Esophagus squamous epithelium (tissue), 5 donors: ENCODE results near the gene EMP1. TPM values are rescaled to one million over a fixed set of nuclear protein-coding genes. Genes with fewer than 3 reads are reported as not detected.

Experiments used
- DNase-seq: peaks from one replicate; lab custom pipeline; 2025; lab: John Stamatoyannopoulos, UW
- H3K27ac ChIP-seq, 4 donors: fragments of 200-600 bp; sonication (generic); one replicate each; pipeline ENCODE4 v1.5.1; 2016 to 2019; ENCODE audit warnings: mild to moderate bottlenecking in 1 of 4
- H3K27me3 ChIP-seq, 4 donors: fragments of 200-600 bp; sonication (generic); 1 replicate in 3 of 4; 2 replicates in 1 of 4; pipeline versions ENCODE4 v1.5.1 to v1.6.0; 2017 to 2021; ENCODE audit warnings: antibody characterized with exemption in 1 of 4
- H3K36me3 ChIP-seq, 3 donors: fragments of 200-600 bp; sonication (generic); one replicate each; pipeline ENCODE4 v1.5.1; 2016 to 2019
- H3K4me1 ChIP-seq, 3 donors: fragments of 200-600 bp; sonication (generic); one replicate each; pipeline ENCODE4 v1.5.1; 2017 to 2019
- H3K4me3 ChIP-seq, 4 donors: fragments of 200-600 bp; sonication (generic); 1 replicate in 3 of 4; 2 replicates in 1 of 4; pipeline ENCODE4 v1.5.1; 2016 to 2019; ENCODE audit warnings: mild to moderate bottlenecking in 2 of 4, moderate library complexity in 1 of 4
- H3K9me3 ChIP-seq, 3 donors: fragments of 200-600 bp; sonication (generic); one replicate each; pipeline ENCODE4 v1.5.1; 2016 to 2019
- POLR2A ChIP-seq, 4 donors: fragments of 450-650 bp; IDR thresholded peaks; one replicate each; pipeline ENCODE4 v1.6.1; 2017; ENCODE audit warnings: antibody characterized with exemption in 4 of 4, mild to moderate bottlenecking in 4 of 4, moderate library complexity in 3 of 4
- WGBS, 2 donors: methylation state at CpG; one replicate each; pipeline ENCODE4 v1.1.5; 2018; 5-methylcytosine and 5-hydroxymethylcytosine counted together
- intact Hi-C: fragments of 100-400 bp; cut with DNase I; formaldehyde crosslinking; loops from one replicate; pipeline ENCODE4 v1.15.0; 2022
- total RNA-seq, 4 donors: library from RNA; depleted of rRNA; stranded (reverse); fragments of >200 nt; gene quantifications; one replicate each; pipeline ENCODE4 v1.1.0, GENCODE V29; 2016
- TF ChIP-seq, protein P1 (sequence below), 6 experiments: fragments of 450-650 bp in 4 of 6; fragments of 200-600 bp in 2 of 6; sonication (generic) in 2 of 6; IDR thresholded peaks; one replicate each; pipeline ENCODE4 v1.5.1; 2016 to 2019; ENCODE audit warnings: antibody characterized with exemption in 6 of 6, mild to moderate bottlenecking in 4 of 6, moderate library complexity in 4 of 6
- donor health status: DM: yes; HTN: yes; CAD: no.

Gene EMP1
- total RNA-seq, 4 donors from 2014 or later: 2,742 to 8,541 (median 3,206) TPM

DNA sequence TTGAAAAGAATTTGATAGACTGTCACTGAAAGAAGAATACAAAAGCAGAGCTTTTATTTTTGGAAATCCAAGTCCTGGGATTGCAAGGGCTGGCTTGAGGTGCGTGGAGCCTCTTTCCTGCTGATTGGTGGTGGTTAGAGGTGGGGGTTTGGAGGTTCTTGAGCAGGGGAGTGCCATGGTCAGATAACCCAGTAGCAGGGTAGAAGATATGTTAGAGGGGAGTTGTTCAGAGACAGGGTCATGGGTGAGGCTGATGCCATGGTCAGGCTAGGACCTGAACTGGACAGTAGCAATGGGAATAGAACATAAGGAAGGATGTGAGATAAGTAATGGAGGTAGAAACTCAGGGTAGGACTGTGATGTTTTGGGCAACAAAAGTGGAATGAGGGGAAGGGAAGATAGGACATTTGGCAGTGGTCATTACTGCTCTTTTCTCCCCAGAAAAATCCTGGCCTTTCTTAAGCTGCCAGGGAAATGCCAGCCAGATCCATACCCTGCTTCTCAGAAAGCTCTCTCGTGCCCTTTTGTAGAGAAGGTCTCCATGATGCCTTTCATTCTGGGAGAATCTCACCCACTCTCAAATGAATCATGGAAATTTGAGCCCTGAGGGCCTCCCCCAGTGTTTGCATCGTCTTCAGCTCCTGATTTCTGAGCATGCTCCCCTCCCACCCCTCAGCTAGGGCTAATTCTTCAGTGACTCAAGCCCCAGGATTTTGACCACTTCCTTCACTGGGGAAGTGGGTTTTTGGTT is 9.5 kb downstream of the EMP1 start:
- H3K27ac ChIP-seq: peak overlapping the region; percentile 11 to 97 (median 78)
- H3K36me3 ChIP-seq: peaks cover 0 to 78% (median 4%) of the 10 kb centered on the region in 3 donors
- intact Hi-C loops: loop anchor here (10.0 kb wide), 1 partner anchor 181 kb away; no protein-coding TSS in a partner anchor
- DNase-seq: no peak
- H3K9me3 ChIP-seq: no peaks in the 10 kb centered on the region
- no peak overlapping the region for H3K4me3 ChIP-seq
- TF ChIP-seq, protein P1, sequence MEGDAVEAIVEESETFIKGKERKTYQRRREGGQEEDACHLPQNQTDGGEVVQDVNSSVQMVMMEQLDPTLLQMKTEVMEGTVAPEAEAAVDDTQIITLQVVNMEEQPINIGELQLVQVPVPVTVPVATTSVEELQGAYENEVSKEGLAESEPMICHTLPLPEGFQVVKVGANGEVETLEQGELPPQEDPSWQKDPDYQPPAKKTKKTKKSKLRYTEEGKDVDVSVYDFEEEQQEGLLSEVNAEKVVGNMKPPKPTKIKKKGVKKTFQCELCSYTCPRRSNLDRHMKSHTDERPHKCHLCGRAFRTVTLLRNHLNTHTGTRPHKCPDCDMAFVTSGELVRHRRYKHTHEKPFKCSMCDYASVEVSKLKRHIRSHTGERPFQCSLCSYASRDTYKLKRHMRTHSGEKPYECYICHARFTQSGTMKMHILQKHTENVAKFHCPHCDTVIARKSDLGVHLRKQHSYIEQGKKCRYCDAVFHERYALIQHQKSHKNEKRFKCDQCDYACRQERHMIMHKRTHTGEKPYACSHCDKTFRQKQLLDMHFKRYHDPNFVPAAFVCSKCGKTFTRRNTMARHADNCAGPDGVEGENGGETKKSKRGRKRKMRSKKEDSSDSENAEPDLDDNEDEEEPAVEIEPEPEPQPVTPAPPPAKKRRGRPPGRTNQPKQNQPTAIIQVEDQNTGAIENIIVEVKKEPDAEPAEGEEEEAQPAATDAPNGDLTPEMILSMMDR (IDR thresholded peaks at IDR 0.05): no peak
- no peak for TF ChIP-seq POLR2A (IDR thresholded peaks at IDR 0.05)
- H3K4me1 ChIP-seq: peaks cover 33 to 100% (median 90%) of the 10 kb centered on the region in 3 donors
- WGBS, 2 donors: 39 to 50% methylated on average over 3 of the region's 3 CpGs
- H3K27me3 ChIP-seq: no peaks in the 10 kb centered on the region

DNA sequence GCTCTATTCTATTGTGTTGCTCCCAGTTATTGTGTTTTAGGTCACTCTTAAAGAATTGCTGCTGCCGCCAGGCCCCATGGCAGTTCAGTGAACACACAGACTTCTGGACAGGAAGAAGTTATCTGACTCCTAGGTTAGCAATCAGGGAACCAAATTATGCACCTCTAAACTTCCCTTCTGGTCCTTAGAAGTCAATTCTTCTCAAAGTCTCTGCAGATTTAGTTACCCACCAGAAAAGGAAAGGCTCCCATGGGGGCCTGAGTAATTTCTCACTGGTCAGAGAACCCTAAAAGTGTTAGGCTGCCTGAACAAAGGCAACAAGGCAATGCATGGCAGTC is 10.0 kb downstream of the EMP1 start:
- intact Hi-C loops: loop anchor here (10.0 kb wide), 1 partner anchor 182 kb away; no protein-coding TSS in a partner anchor
- no peak overlapping the region for H3K4me3 ChIP-seq
- TF ChIP-seq POLR2A (IDR thresholded peaks at IDR 0.05): no peak
- TF ChIP-seq, protein P1 (IDR thresholded peaks at IDR 0.05): no peak
- peak overlapping the region; percentile 11 to 97 (median 78) for H3K27ac ChIP-seq
- no peaks in the 10 kb centered on the region for H3K27me3 ChIP-seq
- no peak for DNase-seq
- WGBS, 2 donors: 86% methylated on average over 1 of the region's 1 CpG; no CpG with 5 or more reads in 1 of the 2 donors
- peaks cover 28 to 100% (median 93%) of the 10 kb centered on the region in 3 donors for H3K4me1 ChIP-seq
- H3K9me3 ChIP-seq: no peaks in the 10 kb centered on the region
- H3K36me3 ChIP-seq: peaks cover 3 to 84% (median 4%) of the 10 kb centered on the region in 3 donors

DNA sequence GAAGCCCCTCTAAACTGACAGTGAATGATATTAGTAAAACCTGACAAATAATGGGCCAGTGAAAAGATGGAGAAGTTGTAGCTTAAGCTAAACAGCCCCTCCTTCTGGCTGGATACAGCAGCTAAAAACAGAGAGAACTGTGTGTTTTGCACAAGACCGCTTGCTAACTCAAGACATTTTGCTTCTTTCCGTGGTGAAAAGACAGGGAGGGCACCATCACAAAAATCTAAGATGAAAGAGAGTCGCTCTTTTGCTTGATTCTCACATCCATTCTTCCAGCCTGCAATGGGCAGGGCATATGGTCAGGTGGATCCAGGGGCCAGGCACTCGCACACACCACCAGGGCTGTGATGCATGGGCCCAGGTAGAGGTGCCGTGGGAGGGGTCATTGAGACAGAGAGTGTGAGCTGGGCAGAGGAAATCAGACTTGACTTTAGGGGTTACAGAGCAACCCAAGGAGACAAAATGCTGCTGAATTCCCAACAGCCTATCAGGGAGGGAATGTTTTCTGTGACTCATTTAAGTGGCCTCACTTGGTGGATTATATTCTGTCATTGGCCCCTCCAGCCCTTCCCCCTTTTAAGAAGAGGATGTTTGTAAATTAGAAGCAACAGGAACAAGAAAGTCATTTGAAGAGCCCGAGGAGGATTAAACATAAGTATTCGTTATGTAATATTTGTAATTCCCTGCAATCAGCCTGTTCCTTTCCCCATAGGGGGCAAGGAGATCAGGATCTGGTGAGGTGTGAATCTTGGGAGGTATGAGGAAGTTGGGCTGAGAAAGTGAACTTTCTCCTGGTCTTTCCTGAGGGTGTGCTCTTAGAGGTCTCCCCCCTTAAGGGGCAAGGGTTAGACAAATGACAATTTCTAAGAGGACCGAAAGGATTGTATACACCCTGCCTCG is 12.3 kb downstream of the EMP1 start:
- intact Hi-C loops: loop anchor here (10.0 kb wide), 1 partner anchor 184 kb away; no protein-coding TSS in a partner anchor
- DNase-seq: no peak
- peaks cover 10 to 90% (median 76%) of the 10 kb centered on the region in 3 donors for H3K4me1 ChIP-seq
- no peaks in the 10 kb centered on the region for H3K9me3 ChIP-seq
- peak overlapping the region in 1 of 4 donors; percentile 3 for H3K4me3 ChIP-seq
- peak overlapping the region in 3 of 4 donors; percentile 56 to 97 (median 66) for H3K27ac ChIP-seq
- peaks cover 12 to 99% (median 24%) of the 10 kb centered on the region in 3 donors for H3K36me3 ChIP-seq
- TF ChIP-seq POLR2A (IDR thresholded peaks at IDR 0.05): no peak
- TF ChIP-seq, protein P1 (IDR thresholded peaks at IDR 0.05): peak in 4 of 6 experiments; percentile 14 to 40 (median 18)
- H3K27me3 ChIP-seq: no peaks in the 10 kb centered on the region
- WGBS, 2 donors: 68 to 73% methylated on average over 8 to 9 of the region's 9 CpGs

DNA sequence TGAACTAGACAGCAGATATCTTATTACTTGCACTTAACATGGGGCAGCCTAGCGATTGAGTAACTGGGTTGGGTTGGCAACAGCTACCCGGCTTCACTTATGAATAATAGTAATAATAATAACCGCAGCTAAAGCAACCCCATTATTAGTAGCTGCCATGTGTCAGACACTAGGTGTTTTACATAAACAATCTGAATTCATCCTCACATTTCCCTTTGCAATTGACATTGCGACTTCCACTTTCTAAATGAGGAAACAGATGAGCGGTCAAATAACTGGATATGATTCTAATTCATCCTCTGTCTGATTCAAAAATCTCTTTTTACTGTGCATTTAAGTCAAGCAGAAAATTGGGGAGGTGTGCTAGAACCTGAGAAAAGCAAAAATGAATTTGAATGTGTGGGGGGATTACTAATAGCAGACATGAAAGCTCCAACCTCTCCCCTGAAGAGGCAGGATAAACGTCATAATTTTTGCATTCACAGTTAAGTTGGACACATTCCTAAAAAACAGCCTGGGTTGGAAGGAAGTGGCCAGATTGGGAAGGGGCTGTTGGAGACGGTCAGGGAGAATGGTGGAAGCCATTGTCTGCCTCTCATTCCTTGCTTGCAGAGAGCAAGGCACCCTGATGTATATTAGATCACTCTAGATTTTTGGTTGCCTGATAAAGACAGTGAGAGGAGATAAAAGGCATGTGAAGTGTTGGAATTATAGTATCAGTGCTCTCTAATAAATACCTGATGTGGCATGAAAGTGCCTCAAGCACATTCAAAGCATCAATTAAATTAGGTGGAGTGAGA is 13.1 kb downstream of the EMP1 start:
- no peaks in the 10 kb centered on the region for H3K9me3 ChIP-seq
- H3K4me3 ChIP-seq: no peak overlapping the region
- 58 to 70% methylated on average over 7 of the region's 7 CpGs for WGBS, 2 donors
- intact Hi-C loops: loop anchor here (5.0 to 10.0 kb wide), 4 partner anchors 112 to 415 kb away; no protein-coding TSS in a partner anchor
- H3K27me3 ChIP-seq: no peaks in the 10 kb centered on the region
- TF ChIP-seq POLR2A (IDR thresholded peaks at IDR 0.05): no peak
- TF ChIP-seq, protein P1 (IDR thresholded peaks at IDR 0.05): no peak
- DNase-seq: no peak
- peaks cover 10 to 82% (median 68%) of the 10 kb centered on the region in 3 donors for H3K4me1 ChIP-seq
- H3K27ac ChIP-seq: peak overlapping the region in 3 of 4 donors; percentile 56 to 97 (median 66)
- H3K36me3 ChIP-seq: peaks cover 20 to 99% (median 29%) of the 10 kb centered on the region in 3 donors
